Activated CD8-positive, alpha-beta memory T cell treated with anti-CD3 and anti-CD28 coated beads, Interleukin-2, amount 50 U/mL, for 1 hour (primary cell): Measurements from ENCODE around the gene CHL1.
"Not testable (repeated sequence)": the region's sequence is repeated elsewhere in the genome, so short reads cannot be mapped to it uniquely, and the experiment has no call there.

ENCODE experiments used
- DNase-seq: peaks from one replicate; pipeline ENCODE4 v3.0.0-alpha.2; 2020; ENCODE audit errors: extremely low read depth

CHL1 gene

DNA sequence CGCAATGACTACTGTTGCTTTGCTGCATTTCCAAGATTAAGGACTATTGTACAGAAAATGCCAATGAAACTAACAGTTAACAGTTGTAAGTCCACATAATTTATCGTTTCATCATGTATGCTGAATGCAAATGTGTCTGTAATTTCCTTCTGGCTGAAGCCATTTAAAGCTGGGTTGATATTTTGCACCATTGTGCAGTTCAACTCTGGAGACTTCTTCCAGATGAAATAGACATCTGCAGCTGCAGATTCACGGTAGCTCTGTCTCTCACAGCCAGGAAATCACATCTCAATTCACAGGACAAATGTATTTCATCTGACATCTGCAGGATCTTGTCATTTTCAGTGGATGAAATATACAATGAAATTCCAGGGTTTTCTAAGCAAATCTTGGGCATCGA, 145.4 kb downstream of the CHL1 start:
- no peak for DNase-seq

DNA sequence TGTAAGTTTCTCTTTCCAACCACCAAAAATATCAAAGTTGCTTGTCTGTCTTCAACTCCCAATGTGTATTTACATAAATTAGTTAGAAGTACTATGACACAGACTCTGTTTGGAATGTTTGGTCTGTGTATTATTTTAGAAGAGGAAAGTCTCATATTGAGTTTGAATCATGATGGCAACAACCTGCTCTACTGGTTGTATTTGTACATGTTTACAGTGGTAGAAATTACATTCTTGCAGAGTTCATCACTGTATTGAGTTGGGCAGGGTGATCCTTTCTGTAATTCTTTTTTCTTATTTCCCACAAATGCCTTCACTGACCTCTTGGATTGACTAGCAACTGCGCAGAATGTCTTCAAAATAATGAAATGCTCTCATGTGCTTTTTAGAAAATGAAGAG, 149.6 kb downstream of the CHL1 start:
- DNase-seq, result no peak

DNA sequence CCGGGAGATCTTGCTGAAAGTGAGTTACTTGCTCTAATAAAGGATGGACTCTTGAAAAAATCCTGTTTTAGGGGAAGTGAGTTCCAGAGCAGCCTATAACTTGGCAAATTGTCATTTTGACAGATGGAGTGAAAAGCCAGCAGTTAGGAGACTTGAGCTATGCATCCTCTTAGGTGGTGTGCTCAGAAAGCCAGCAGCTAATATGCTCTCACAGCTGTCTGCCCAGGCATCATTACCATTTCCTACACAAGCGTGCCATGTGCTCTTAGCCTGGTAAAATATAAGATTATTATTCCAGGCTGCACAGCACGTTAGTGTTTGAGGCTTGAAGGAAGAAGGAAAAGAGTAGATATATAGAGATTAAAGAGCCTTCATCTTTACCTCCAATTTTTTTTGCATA, 151.0 kb downstream of the CHL1 start:
- DNase-seq, result no peak

DNA sequence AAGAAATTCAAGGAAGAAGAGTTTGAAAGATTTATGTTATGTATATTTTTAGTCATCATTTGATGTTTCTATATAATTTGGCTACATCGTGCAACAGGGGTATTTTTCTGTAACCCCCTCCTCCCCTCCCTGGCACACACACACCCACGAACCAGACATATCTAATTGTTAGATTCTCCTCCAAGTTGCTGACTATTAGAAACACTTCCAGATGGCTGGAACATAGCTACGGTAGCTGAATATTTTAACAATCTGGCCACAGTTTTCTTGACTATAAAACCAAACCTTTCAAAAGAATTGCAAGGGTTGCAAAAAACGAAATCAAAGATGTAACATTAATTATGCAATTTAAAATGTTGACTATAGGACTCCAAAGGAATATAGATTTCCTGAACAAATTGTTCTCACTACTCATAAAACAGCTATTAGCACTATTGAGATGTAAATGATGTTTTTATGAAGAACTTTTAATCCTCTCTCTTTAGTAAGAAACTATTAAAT, 154.4 kb downstream of the CHL1 start:
- DNase-seq, result no peak

DNA sequence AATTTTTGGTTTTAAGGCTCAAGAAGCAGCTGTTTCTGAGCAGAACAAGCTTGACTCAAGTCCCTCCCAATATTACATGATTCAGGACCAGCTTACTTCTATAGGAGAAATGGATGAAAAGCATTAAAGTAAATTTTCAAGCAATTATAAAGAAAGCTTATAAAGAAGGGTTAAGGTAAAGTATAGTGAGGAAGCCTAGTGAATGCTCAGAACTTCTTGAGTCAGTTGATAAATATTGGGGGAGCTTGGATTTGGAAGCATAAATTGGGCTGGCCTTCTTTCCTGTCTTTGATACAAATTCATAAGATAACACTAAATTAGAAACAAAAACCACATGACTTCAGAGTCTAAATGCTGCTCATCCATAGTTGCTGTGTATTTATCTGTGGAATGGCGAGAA, 156.0 kb downstream of the CHL1 start:
- DNase-seq, result no peak

- no peak for DNase-seq
Observed at GRCh38 chr3:353191-353739, 156.7 kb downstream of the CHL1 start.

DNA sequence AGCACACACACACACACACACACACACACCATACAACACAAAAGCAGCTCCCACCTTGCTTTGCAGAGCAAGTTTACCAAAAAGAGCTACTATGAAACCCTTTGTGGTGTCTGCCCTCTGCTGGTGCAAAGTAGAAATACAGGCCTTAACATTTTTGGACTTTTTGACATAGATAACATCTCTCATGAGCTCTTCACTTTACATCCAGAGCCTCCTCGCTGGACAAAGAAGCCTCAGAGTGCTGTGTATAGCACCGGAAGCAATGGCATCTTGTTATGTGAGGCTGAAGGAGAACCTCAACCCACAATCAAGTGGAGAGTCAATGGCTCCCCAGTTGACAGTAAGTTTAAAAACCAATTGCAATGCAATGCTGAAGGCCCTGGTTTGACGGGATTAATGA, 157.9 kb downstream of the CHL1 start:
- DNase-seq, result no peak

GRCh38 chr3:355622-356021, 159.1 kb downstream of the CHL1 start:
- DNase-seq, result no peak

DNA sequence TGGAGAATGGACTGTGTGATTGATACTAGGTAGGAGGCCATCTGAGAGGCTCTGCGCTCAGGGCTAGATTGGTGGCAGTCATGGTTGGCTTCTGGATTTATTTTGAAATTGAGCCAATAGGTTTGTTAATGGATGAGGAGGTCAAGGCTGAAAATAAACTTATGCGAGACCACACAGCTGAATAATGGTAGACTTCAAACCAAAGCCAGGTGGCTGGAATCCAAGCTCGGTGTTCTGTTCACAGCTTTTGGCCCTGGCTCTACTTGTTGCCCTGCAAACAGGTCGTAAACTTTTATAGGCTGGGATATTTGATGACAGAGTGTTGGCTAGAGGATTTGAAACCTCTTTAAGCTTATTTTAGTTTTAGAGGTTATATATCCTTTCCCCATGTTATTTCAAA, 160.4 kb downstream of the CHL1 start:
- DNase-seq, result no peak

DNA sequence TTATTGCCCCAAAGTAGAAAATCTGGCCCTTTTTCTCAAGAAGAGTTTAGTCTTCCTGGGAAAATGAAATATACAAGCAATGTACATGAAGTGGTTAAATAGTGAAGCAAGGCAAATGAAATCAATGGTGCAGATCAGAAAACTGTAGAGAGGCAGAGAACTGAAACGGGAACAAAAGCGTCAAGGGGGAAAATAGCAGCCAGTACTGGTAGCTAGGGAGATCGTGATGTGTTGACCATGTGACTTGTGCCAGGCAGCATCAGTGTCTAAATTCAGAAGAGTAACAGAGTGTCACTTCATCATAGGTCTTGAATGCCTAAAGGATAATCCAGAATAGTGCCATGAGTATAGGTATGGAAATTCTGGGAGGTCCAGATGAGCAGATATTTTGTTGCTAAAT, 163.1 kb downstream of the CHL1 start:
- no peak for DNase-seq

- no peak for DNase-seq
Observed at GRCh38 chr3:362681-363338, 166.2 kb downstream of the CHL1 start.

GRCh38 chr3:364287-364686, 167.7 kb downstream of the CHL1 start:
- no peak for DNase-seq

- no peak for DNase-seq
Observed at GRCh38 chr3:365268-365667, 168.7 kb downstream of the CHL1 start.

DNA sequence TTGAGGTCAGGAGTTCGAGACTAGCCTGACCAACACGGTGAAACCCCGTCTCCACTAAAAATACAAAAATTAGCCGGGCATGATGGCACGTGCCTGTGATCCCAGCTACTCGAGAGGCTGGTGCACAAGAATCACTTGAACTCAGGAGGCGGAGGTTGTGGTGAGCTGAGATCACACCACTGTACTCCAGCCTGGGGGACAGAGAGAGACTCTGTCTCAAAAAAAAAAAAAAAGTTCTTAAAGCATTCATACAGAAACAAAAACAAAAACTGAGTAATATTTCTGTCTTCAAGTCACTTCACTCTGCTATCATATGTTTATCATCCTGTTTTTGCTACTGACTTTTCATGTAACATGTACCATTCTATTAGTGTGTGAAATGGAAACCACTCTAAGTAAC, 169.7 kb downstream of the CHL1 start:
- DNase-seq, result not testable (repeated sequence)

DNA sequence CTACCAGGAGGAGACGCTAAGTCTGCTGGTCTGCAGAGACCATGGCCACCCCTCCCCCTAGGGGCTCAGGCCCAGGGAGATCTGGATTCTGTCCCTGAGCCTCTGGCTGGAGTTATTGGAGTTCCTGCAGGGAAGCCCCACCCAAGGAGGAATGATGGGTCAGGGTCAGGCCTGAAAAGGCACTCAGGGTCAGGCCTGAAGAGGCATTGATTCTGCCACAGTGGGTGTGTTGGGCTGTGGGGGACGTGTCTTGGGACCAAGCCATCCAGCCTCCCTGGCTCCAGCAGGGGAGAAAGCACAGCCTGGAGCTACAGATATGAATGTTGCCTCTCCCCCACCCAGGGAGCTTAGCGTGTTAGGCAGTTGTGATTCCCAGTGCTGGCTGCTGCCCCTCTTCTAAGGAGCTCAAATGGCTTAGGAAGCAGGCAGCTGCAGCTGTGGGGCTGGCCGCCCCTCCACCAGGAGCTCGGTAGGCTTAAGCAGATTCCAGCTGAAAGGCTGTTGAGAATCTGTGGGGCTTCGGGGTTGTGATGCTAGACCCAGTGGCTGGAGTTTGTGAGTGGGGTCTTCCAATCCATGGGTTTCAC, 176.7 kb downstream of the CHL1 start:
- no peak for DNase-seq

- no peak for DNase-seq
Observed at GRCh38 chr3:374459-374858, 177.9 kb downstream of the CHL1 start.

- no peak for DNase-seq
Observed at GRCh38 chr3:377158-377561, 180.6 kb downstream of the CHL1 start.

DNA sequence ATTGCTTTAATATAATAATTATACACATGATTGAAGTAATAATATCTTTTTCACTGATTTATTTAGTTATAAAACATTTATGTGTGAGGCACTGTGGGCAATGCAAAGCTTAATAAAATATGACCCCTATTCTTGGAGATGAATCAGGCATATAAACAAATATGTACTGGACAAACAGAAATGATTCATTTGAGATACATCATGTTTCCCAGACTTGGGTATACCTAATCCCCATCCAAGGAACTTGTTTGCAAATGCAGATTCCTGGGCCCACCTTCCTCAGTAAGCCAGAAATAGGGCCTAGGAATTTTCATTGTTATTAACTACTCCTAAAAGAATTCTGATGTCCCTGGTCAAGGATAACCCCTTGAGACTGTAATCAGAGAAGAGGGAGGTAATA, 184.2 kb downstream of the CHL1 start:
- DNase-seq, result no peak

- DNase-seq, result no peak
Observed at GRCh38 chr3:385151-385550, 188.6 kb downstream of the CHL1 start.

GRCh38 chr3:394775-395174, 198.2 kb downstream of the CHL1 start:
- DNase-seq, result no peak

- no peak for DNase-seq
Observed at GRCh38 chr3:396293-396692, 199.7 kb downstream of the CHL1 start.

GRCh38 chr3:399647-400046, 203.1 kb downstream of the CHL1 start:
- no peak for DNase-seq

DNA sequence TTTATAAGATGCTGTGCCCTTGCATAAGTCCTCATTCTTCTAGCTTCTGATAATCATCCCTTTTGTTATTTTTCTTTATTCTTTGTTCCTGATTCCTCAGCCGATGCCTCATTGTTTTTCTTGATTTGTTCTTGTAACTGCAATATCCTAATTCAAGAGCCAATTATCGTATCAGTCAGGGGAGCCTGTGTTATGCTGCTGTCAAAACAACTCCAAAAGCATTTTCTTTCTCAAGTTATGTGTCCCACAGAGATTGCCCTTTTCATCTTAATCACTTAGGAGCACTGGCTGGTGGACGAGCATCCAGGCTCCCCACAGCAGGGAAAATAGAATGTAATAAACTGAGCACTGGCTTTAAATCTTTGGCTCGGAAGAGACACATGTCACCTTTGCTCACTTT, 207.3 kb downstream of the CHL1 start:
- no peak for DNase-seq

DNA sequence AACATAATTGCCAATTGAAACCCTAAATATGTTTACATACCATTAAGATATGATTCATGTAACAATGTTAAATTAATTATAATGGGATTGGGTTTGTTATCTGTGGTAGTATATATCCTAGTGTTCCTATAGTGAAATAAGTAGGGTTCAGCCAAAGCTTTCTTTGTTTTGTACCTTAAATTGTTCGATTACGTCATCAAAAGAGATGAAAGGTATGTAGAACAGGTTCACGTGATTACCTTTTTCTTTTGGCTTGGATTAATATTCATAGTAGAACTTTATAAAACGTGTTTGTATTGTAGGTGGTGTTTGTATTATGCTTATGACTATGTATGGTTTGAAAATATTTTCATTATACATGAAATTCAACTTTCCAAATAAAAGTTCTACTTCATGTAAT, 212.4 kb downstream of the CHL1 start:
- DNase-seq, result no peak
